ENCODE measurements around the gene THAP8. TPM values are rescaled to one million over a fixed set of nuclear protein-coding genes. Genes with fewer than 3 reads are reported as not detected.

Gene THAP8
- total and polyA plus RNA-seq, 2 donors (not counting 3 experiments of a cell fraction or from before 2014, with no cell fraction given) = 2.9 to 6.6 TPM

- no peak for FAIRE-seq
- no peak for TF ChIP-seq POLR2A (IDR thresholded peaks at IDR 0.05; ENCODE audit: low read depth, low read length)
- TF ChIP-seq, protein P1, sequence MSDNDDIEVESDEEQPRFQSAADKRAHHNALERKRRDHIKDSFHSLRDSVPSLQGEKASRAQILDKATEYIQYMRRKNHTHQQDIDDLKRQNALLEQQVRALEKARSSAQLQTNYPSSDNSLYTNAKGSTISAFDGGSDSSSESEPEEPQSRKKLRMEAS (IDR thresholded peaks at IDR 0.05; ENCODE audit: insufficient read depth, insufficient read length) = no peak
- no peak for TF ChIP-seq POLR2AphosphoS5 (IDR thresholded peaks at IDR 0.05; ENCODE audit: insufficient read depth, low read depth, low read length)
- no peak for TF ChIP-seq FOS (IDR thresholded peaks at IDR 0.05; ENCODE audit: borderline replicate concordance, insufficient read depth, low read length)
- TF ChIP-seq EZH2 (IDR thresholded peaks at IDR 0.05; ENCODE audit: borderline replicate concordance, low read depth, low read length, severe bottlenecking) = no peak
- no peak for TF ChIP-seq GATA2 (IDR thresholded peaks at IDR 0.05; ENCODE audit: insufficient read depth, insufficient read length, low read depth, low read length)
- no peak for TF ChIP-seq JUN (IDR thresholded peaks at IDR 0.05; ENCODE audit: borderline replicate concordance, insufficient read depth, insufficient read length, low read depth)
- TF ChIP-seq, protein P2, sequence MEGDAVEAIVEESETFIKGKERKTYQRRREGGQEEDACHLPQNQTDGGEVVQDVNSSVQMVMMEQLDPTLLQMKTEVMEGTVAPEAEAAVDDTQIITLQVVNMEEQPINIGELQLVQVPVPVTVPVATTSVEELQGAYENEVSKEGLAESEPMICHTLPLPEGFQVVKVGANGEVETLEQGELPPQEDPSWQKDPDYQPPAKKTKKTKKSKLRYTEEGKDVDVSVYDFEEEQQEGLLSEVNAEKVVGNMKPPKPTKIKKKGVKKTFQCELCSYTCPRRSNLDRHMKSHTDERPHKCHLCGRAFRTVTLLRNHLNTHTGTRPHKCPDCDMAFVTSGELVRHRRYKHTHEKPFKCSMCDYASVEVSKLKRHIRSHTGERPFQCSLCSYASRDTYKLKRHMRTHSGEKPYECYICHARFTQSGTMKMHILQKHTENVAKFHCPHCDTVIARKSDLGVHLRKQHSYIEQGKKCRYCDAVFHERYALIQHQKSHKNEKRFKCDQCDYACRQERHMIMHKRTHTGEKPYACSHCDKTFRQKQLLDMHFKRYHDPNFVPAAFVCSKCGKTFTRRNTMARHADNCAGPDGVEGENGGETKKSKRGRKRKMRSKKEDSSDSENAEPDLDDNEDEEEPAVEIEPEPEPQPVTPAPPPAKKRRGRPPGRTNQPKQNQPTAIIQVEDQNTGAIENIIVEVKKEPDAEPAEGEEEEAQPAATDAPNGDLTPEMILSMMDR (IDR thresholded peaks at IDR 0.05; ENCODE audit: extremely low read depth in 1 of 2, insufficient read depth in 1 of 2, low read depth in 1 of 2, low read length in 2 of 2) = no peak
- no peak for TF ChIP-seq MYC (IDR thresholded peaks at IDR 0.05; ENCODE audit: low read depth, low read length)
- POLR2A ChIA-PET = no interaction called here
- CTCF ChIA-PET = no interaction called here
- H3K4me2 ChIP-seq (ENCODE audit: insufficient read depth, low read length) = no peak overlapping the region
- no peaks in the 10 kb centered on the region for H3K9me1 ChIP-seq (replicated peaks; ENCODE audit: control insufficient read depth, extremely low read depth, insufficient read depth, low read length)
- intact Hi-C loops (cut with micrococcal nuclease) (no loop called here), dilution Hi-C loops (cut with MboI; ENCODE audit: extremely low pct_ligation_motif_present, low sequenced_read_pairs) (no loop called here)
- no peak overlapping the region for H3K4me3 ChIP-seq (replicated peaks in 1 of 3; ENCODE audit: insufficient read depth in 1 of 3, low read depth in 1 of 3, low read length in 3 of 3)
- no peaks in the 10 kb centered on the region for H3K79me2 ChIP-seq (ENCODE audit: control insufficient read depth, insufficient read depth, low read length)
- H3K4me1 ChIP-seq (ENCODE audit: control insufficient read depth, extremely low read depth, insufficient read depth, low read length) = peaks cover 5% of the 10 kb centered on the region
- no peaks in the 10 kb centered on the region for H3K27me3 ChIP-seq (ENCODE audit: control insufficient read depth in 2 of 2, insufficient read depth in 2 of 2, low read length in 2 of 2)
- no TSS peak for BruUV-seq (replicated peaks)
- H2AFZ ChIP-seq (ENCODE audit: low read depth, low read length) = no peak overlapping the region
- no peak for DNase-seq (ENCODE audit: low read depth, low spot score)
- no peaks in the 10 kb centered on the region for H3K9me3 ChIP-seq (replicated peaks; ENCODE audit: control insufficient read depth, insufficient read depth, low read length)
- H3K36me3 ChIP-seq (ENCODE audit: control insufficient read depth in 2 of 2, extremely low read depth in 1 of 2, insufficient read depth in 2 of 2, low read length in 2 of 2) = peaks cover 0 to 22% of the 10 kb centered on the region in 2 experiments
- no peaks in the 10 kb centered on the region for H4K20me1 ChIP-seq (replicated peaks; ENCODE audit: control insufficient read depth, extremely low read depth, insufficient read depth, low read length)
- no peak overlapping the region for H3K27ac ChIP-seq (ENCODE audit: insufficient read depth, low read depth, low read length)
- no peak overlapping the region for H3K9ac ChIP-seq (replicated peaks; ENCODE audit: extremely low read depth, insufficient read depth, low read length)
These were observed 34.9 kb downstream of the THAP8 start for GRCh38 chr19:36019061-36019670.
